MM.1S (cell line): ENCODE results near the gene NFE2.

Experiments used
- EZH2 ChIP-seq: fragments of 300-600 bp; sonication (generic); optimal IDR thresholded peaks from 2 replicates; pipeline ENCODE3; 2017; ENCODE audit warnings: low read depth, mild to moderate bottlenecking, antibody characterized with exemption, low read length, mixed read lengths
- TF ChIP-seq, protein P1 (sequence below): fragments of 300-600 bp; sonication (generic); IDR thresholded peaks from 2 replicates; pipeline ENCODE4 v1.5.1; 2016; ENCODE audit warnings: antibody characterized with exemption, low read length, mixed read lengths

- TF ChIP-seq, protein P1, sequence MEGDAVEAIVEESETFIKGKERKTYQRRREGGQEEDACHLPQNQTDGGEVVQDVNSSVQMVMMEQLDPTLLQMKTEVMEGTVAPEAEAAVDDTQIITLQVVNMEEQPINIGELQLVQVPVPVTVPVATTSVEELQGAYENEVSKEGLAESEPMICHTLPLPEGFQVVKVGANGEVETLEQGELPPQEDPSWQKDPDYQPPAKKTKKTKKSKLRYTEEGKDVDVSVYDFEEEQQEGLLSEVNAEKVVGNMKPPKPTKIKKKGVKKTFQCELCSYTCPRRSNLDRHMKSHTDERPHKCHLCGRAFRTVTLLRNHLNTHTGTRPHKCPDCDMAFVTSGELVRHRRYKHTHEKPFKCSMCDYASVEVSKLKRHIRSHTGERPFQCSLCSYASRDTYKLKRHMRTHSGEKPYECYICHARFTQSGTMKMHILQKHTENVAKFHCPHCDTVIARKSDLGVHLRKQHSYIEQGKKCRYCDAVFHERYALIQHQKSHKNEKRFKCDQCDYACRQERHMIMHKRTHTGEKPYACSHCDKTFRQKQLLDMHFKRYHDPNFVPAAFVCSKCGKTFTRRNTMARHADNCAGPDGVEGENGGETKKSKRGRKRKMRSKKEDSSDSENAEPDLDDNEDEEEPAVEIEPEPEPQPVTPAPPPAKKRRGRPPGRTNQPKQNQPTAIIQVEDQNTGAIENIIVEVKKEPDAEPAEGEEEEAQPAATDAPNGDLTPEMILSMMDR = no peak
- no peak for TF ChIP-seq EZH2
These were observed 7.9 kb downstream of the NFE2 start for GRCh38 chr12:54292931-54293241.
